Measurements from ENCODE around the gene RPL36A. TPM values are rescaled to one million over a fixed set of nuclear protein-coding genes. Genes with fewer than 3 reads are reported as not detected.

The RPL36A gene
- total and polyA plus RNA-seq, 12 donors, result 30.8 to 2,119 (median 57.0) TPM

GRCh38 chrX:101369687-101370086 lies 21.1 kb upstream of the RPL36A start:
- WGBS, 2 donors, result 76 to 78% methylated on average over 6 of the region's 6 CpGs
- no peak for TF ChIP-seq CTCF (IDR thresholded peaks at IDR 0.05)

GRCh38 chrX:101370888-101371504 lies 19.8 kb upstream of the RPL36A start:
- Histone ChIP-seq H3K4me1 (no peaks in the 10 kb centered on the region), H3K27ac (no peak overlapping the region), H3K27me3 (peaks cover 0 to 21% (median 0%) of the 10 kb centered on the region in 7 donors), H3K9me3 (no peaks in the 10 kb centered on the region), H3K36me3 (no peaks in the 10 kb centered on the region), H3K4me3 (no peak overlapping the region)
- intact Hi-C loops (cut with DNase I), result no loop called here
- no peak for TF ChIP-seq CTCF (IDR thresholded peaks at IDR 0.05)
- ATAC-seq, result no peak
- 55 to 61% methylated on average over 3 of the region's 3 CpGs for WGBS, 2 donors
- no peak for DNase-seq

More at GRCh38 chrX:101369687-101370086, 21.1 kb upstream of the RPL36A start:
- intact Hi-C loops (cut with DNase I), result no loop called here
- H3K27ac ChIP-seq, result no peak overlapping the region
- H3K4me3 ChIP-seq, result no peak overlapping the region
- no peaks in the 10 kb centered on the region for H3K36me3 ChIP-seq
- ATAC-seq (no peak), DNase-seq (no peak)
- H3K9me3 ChIP-seq, result no peaks in the 10 kb centered on the region
- H3K4me1 ChIP-seq, result no peaks in the 10 kb centered on the region
- H3K27me3 ChIP-seq, result peaks cover 0 to 24% (median 0%) of the 10 kb centered on the region in 7 donors

GRCh38 chrX:101377547-101377946 lies 13.3 kb upstream of the RPL36A start:
- ATAC-seq (no peak), DNase-seq (no peak)
- no peak overlapping the region for H3K27ac ChIP-seq
- no peaks in the 10 kb centered on the region for H3K4me1 ChIP-seq
- TF ChIP-seq CTCF (IDR thresholded peaks at IDR 0.05), result no peak
- peaks cover 0 to 24% (median 0%) of the 10 kb centered on the region in 7 donors for H3K27me3 ChIP-seq
- WGBS, 2 donors, result 76 to 94% methylated on average over 1 of the region's 1 CpG
- intact Hi-C loops (cut with DNase I), result no loop called here
- no peaks in the 10 kb centered on the region for H3K9me3 ChIP-seq
- no peaks in the 10 kb centered on the region for H3K36me3 ChIP-seq
- H3K4me3 ChIP-seq, result no peak overlapping the region

- no peak for DNase-seq
- H3K4me1 ChIP-seq, result no peaks in the 10 kb centered on the region
- H3K36me3 ChIP-seq, result no peaks in the 10 kb centered on the region
- no peaks in the 10 kb centered on the region for H3K27me3 ChIP-seq
- H3K4me3 ChIP-seq, result no peak overlapping the region
- H3K27ac ChIP-seq, result no peak overlapping the region
- intact Hi-C loops (cut with DNase I), result no loop called here
- no peak for TF ChIP-seq CTCF (IDR thresholded peaks at IDR 0.05)
- ATAC-seq, result no peak
- whole genome bisulfite sequencing, 2 donors, result 68 to 76% methylated on average over 4 of the region's 4 CpGs
- no peaks in the 10 kb centered on the region for H3K9me3 ChIP-seq
Observed at GRCh38 chrX:101383679-101384205, 7.1 kb upstream of the RPL36A start.
